ENCODE data around the gene RAD23A. TPM values are rescaled to one million over a fixed set of nuclear protein-coding genes. Genes with fewer than 3 reads are reported as not detected.

Gene RAD23A
- total and polyA plus RNA-seq, 9 of the 15 experiments (the other 6 are each of a cell fraction or from before 2014, with no cell fraction given): 9.5 to 181 (median 101) TPM

DNA sequence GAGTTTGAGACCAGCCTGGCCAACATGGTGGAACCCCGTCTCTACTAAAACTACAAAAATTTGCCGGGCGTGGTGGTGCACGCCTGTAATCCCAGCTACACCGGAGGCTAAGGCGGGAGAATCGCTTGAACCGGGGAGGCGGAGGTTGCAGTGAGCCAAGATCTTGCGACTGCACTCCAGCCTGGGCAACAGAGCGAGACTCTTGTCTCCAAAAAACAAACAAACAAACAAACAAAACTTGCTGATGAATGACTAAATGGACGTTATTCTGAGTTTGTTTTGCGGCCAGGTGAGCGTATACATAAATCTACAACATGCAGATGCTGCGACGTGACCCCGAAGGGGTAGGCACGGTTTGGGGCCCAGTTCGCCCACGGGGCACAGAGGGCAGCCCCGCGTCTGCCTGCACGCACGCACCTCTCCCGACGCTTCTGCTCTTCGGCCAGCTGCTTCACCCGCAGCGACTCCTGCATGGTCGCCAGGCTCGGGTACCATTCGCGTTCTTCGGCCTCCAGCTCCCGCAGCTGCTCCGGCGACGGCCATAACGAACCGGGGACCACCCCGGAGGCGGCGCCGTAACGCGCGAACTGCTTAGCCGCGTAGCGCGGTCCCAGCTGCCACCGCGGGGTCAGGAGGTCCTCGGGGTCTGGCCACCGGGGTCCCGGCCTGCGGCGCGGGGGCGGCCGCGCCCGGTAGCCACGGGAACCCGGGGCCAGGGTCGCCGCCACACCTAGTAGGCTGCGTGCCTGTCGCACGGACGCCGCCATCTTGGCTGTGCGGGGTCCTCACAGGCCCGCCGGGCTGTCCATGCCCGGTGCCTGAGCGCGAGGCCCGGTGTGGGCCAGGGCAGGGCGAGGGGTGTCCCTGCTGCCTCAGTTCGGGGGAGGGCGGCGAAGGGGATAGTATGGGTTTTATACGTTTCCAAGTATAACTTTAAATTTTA is 11.1 kb downstream of the RAD23A start, which contains the start of gene GADD45GIP1 (continued):
- TF ChIP-seq RHOXF2B (CRISPR knock-in tag; conservative IDR thresholded peaks at IDR 0.05) (no peak), POLR3A (IDR thresholded peaks at IDR 0.05; ENCODE audit: borderline replicate concordance, extremely low read depth, insufficient read depth, insufficient read length) (no peak), SMAD3 (CRISPR knock-in tag; conservative IDR thresholded peaks at IDR 0.05) (no peak), RAD21 (CRISPR knock-in tag; conservative IDR thresholded peaks at IDR 0.05 in 1 of 2, IDR thresholded peaks at IDR 0.05 in 1 of 2) (no peak), POLR2G (IDR thresholded peaks at IDR 0.05; ENCODE audit: low read depth, low read length) (peak; percentile 99), ARHGAP35 (IDR thresholded peaks at IDR 0.05; ENCODE audit: partially characterized antibody) (no peak), ZNF263 (CRISPR knock-in tag; IDR thresholded peaks at IDR 0.05; ENCODE audit: borderline replicate concordance) (no peak), TEAD4 (IDR thresholded peaks at IDR 0.05; ENCODE audit: low read length) (no peak), TEAD4 (CRISPR knock-in tag; IDR thresholded peaks at IDR 0.05; ENCODE audit: borderline replicate concordance) (no peak), CBX5 (IDR thresholded peaks at IDR 0.05; ENCODE audit: borderline replicate concordance, low read depth) (no peak), PHB (CRISPR knock-in tag; IDR thresholded peaks at IDR 0.05) (no peak), COPS2 (conservative IDR thresholded peaks at IDR 0.05) (no peak), ATF1 (CRISPR knock-in tag; IDR thresholded peaks at IDR 0.05) (no peak), ATF1 (tag; IDR thresholded peaks at IDR 0.05) (peak; percentile 49; the same call in 1 of the 2 replicates), ZNF668 (CRISPR knock-in tag; IDR thresholded peaks at IDR 0.05) (no peak), YY1 (IDR thresholded peaks at IDR 0.05; ENCODE audit: borderline replicate concordance in 1 of 3, control insufficient read depth in 1 of 3, extremely low read depth in 1 of 3, insufficient read depth in 3 of 3, insufficient read length in 1 of 3, insufficient replicate concordance in 2 of 3, low read depth in 1 of 3, low read length in 2 of 3) (peak; percentile 96 to 99 (median 98)), TAF7 (tag; IDR thresholded peaks at IDR 0.05) (no peak)
- TF ChIP-seq, protein P1, sequence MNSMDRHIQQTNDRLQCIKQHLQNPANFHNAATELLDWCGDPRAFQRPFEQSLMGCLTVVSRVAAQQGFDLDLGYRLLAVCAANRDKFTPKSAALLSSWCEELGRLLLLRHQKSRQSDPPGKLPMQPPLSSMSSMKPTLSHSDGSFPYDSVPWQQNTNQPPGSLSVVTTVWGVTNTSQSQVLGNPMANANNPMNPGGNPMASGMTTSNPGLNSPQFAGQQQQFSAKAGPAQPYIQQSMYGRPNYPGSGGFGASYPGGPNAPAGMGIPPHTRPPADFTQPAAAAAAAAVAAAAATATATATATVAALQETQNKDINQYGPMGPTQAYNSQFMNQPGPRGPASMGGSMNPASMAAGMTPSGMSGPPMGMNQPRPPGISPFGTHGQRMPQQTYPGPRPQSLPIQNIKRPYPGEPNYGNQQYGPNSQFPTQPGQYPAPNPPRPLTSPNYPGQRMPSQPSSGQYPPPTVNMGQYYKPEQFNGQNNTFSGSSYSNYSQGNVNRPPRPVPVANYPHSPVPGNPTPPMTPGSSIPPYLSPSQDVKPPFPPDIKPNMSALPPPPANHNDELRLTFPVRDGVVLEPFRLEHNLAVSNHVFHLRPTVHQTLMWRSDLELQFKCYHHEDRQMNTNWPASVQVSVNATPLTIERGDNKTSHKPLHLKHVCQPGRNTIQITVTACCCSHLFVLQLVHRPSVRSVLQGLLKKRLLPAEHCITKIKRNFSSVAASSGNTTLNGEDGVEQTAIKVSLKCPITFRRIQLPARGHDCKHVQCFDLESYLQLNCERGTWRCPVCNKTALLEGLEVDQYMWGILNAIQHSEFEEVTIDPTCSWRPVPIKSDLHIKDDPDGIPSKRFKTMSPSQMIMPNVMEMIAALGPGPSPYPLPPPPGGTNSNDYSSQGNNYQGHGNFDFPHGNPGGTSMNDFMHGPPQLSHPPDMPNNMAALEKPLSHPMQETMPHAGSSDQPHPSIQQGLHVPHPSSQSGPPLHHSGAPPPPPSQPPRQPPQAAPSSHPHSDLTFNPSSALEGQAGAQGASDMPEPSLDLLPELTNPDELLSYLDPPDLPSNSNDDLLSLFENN (IDR thresholded peaks at IDR 0.05; ENCODE audit: low read depth in 2 of 2, low read length in 2 of 2): no peak
- TF ChIP-seq, protein P2, sequence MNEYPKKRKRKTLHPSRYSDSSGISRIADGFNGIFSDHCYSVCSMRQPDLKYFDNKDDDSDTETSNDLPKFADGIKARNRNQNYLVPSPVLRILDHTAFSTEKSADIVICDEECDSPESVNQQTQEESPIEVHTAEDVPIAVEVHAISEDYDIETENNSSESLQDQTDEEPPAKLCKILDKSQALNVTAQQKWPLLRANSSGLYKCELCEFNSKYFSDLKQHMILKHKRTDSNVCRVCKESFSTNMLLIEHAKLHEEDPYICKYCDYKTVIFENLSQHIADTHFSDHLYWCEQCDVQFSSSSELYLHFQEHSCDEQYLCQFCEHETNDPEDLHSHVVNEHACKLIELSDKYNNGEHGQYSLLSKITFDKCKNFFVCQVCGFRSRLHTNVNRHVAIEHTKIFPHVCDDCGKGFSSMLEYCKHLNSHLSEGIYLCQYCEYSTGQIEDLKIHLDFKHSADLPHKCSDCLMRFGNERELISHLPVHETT (CRISPR knock-in tag; conservative IDR thresholded peaks at IDR 0.05 in 1 of 2, IDR thresholded peaks at IDR 0.05 in 1 of 2): peak in 1 of 2 experiments; percentile 91; a peak in 2 of 4 replicates
- TF ChIP-seq, protein P3, sequence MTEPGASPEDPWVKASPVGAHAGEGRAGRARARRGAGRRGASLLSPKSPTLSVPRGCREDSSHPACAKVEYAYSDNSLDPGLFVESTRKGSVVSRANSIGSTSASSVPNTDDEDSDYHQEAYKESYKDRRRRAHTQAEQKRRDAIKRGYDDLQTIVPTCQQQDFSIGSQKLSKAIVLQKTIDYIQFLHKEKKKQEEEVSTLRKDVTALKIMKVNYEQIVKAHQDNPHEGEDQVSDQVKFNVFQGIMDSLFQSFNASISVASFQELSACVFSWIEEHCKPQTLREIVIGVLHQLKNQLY (CRISPR knock-in tag; conservative IDR thresholded peaks at IDR 0.05): no peak

Data from K562 (cell line).